Peyer's patch (tissue), 4 donors: ENCODE results near the gene IRF4. TPM values are rescaled to one million over a fixed set of nuclear protein-coding genes. Genes with fewer than 3 reads are reported as not detected.

Source experiments
- DNase-seq, 3 donors: peaks; one replicate each; pipeline ENCODE4 v3.0.0-alpha.2; 2017 to 2019
- H3K27ac ChIP-seq, 4 donors: fragments of 200-600 bp; sonication (generic); one replicate each; pipeline ENCODE4 v1.5.1; 2016 to 2019
- H3K27me3 ChIP-seq, 2 donors: fragments of 200-600 bp; sonication (generic); one replicate each; pipeline ENCODE4 v1.5.1; 2019
- H3K36me3 ChIP-seq, 3 donors: fragments of 200-600 bp; sonication (generic); one replicate each; pipeline ENCODE4 v1.5.1; 2016 to 2019
- H3K4me1 ChIP-seq, 4 donors: fragments of 200-600 bp; sonication (generic); one replicate each; pipeline ENCODE4 v1.5.1; 2016 to 2019
- H3K4me3 ChIP-seq, 4 donors: fragments of 200-600 bp; sonication (generic); 1 replicate in 3 of 4; 2 replicates in 1 of 4; pipeline ENCODE4 v1.5.1; 2016 to 2019; ENCODE audit warnings: mild to moderate bottlenecking in 1 of 4
- H3K9me3 ChIP-seq, 4 donors: fragments of 200-600 bp; sonication (generic); one replicate each; pipeline ENCODE4 v1.5.1; 2016 to 2019; ENCODE audit warnings: mild to moderate bottlenecking in 1 of 4
- CTCF ChIP-seq, 6 experiments: fragments of 450-650 bp in 4 of 6; fragments of 200-600 bp in 2 of 6; sonication (generic) in 1 of 6; IDR thresholded peaks; one replicate each; pipeline ENCODE4 v1.5.1; 2017 to 2019; ENCODE audit warnings: antibody characterized with exemption in 6 of 6, mild to moderate bottlenecking in 3 of 6, moderate library complexity in 1 of 6
- POLR2A ChIP-seq, 2 donors: fragments of 450-650 bp; IDR thresholded peaks; one replicate each; pipeline ENCODE4 v1.5.1; 2017; ENCODE audit warnings: antibody characterized with exemption in 2 of 2, mild to moderate bottlenecking in 2 of 2, moderate library complexity in 2 of 2
- total RNA-seq, 4 donors: library from RNA; depleted of rRNA; stranded (reverse); fragments of >200 nt; gene quantifications; one replicate each; pipeline ENCODE4 v1.1.0, GENCODE V29; 2016

IRF4 gene
- total RNA-seq, 4 donors from 2014 or later, result 0.47 to 57.8 (median 6.9) TPM

GRCh38 chr6:359261-360035 lies 32.1 kb upstream of the IRF4 start:
- TF ChIP-seq CTCF (IDR thresholded peaks at IDR 0.05) (no peak), POLR2A (IDR thresholded peaks at IDR 0.05) (no peak)
- H3K4me3 ChIP-seq, result no peak overlapping the region
- peaks cover 0 to 8% (median 0%) of the 10 kb centered on the region in 4 donors for H3K4me1 ChIP-seq
- peak in 1 of 3 donors; percentile 52 for DNase-seq
- no peaks in the 10 kb centered on the region for H3K36me3 ChIP-seq
- H3K9me3 ChIP-seq, result peaks cover 0 to 8% (median 0%) of the 10 kb centered on the region in 4 donors
- no peaks in the 10 kb centered on the region for H3K27me3 ChIP-seq
- H3K27ac ChIP-seq, result no peak overlapping the region

- TF ChIP-seq CTCF (IDR thresholded peaks at IDR 0.05) (no peak), POLR2A (IDR thresholded peaks at IDR 0.05) (no peak)
- Histone ChIP-seq H3K27ac (no peak overlapping the region), H3K4me3 (no peak overlapping the region), H3K36me3 (no peaks in the 10 kb centered on the region), H3K27me3 (no peaks in the 10 kb centered on the region), H3K9me3 (peaks cover 0 to 9% (median 0%) of the 10 kb centered on the region in 4 donors), H3K4me1 (peaks cover 0 to 8% (median 0%) of the 10 kb centered on the region in 4 donors)
- DNase-seq, result no peak
Measured at GRCh38 chr6:360349-360748, 31.2 kb upstream of the IRF4 start.

GRCh38 chr6:360764-361373 lies 30.7 kb upstream of the IRF4 start:
- TF ChIP-seq CTCF (IDR thresholded peaks at IDR 0.05) (no peak), POLR2A (IDR thresholded peaks at IDR 0.05) (no peak)
- H3K36me3 ChIP-seq, result no peaks in the 10 kb centered on the region
- no peak overlapping the region for H3K4me3 ChIP-seq
- DNase-seq, result peak in 1 of 3 donors; percentile 47
- no peak overlapping the region for H3K27ac ChIP-seq
- peaks cover 0 to 9% (median 0%) of the 10 kb centered on the region in 4 donors for H3K9me3 ChIP-seq
- H3K27me3 ChIP-seq, result no peaks in the 10 kb centered on the region
- peaks cover 0 to 8% (median 0%) of the 10 kb centered on the region in 4 donors for H3K4me1 ChIP-seq

- no peak for DNase-seq
- Histone ChIP-seq H3K36me3 (no peaks in the 10 kb centered on the region), H3K9me3 (peaks cover 0 to 9% (median 0%) of the 10 kb centered on the region in 4 donors), H3K27me3 (no peaks in the 10 kb centered on the region), H3K27ac (no peak overlapping the region), H3K4me1 (peaks cover 0 to 7% (median 0%) of the 10 kb centered on the region in 4 donors), H3K4me3 (no peak overlapping the region)
- TF ChIP-seq CTCF (IDR thresholded peaks at IDR 0.05), result no peak
- no peak for TF ChIP-seq POLR2A (IDR thresholded peaks at IDR 0.05)
Measured at GRCh38 chr6:361411-362132, 30.0 kb upstream of the IRF4 start.

- Histone ChIP-seq H3K27me3 (no peaks in the 10 kb centered on the region), H3K4me3 (no peak overlapping the region), H3K36me3 (no peaks in the 10 kb centered on the region), H3K27ac (no peak overlapping the region), H3K4me1 (no peaks in the 10 kb centered on the region), H3K9me3 (peaks cover 0 to 9% (median 0%) of the 10 kb centered on the region in 4 donors)
- TF ChIP-seq CTCF (IDR thresholded peaks at IDR 0.05) (no peak), POLR2A (IDR thresholded peaks at IDR 0.05) (no peak)
- DNase-seq, result no peak
Measured at GRCh38 chr6:362231-362923, 29.2 kb upstream of the IRF4 start.
